Measurements from ENCODE around the gene PAPPA2. TPM values are rescaled to one million over a fixed set of nuclear protein-coding genes. Genes with fewer than 3 reads are reported as not detected.

The PAPPA2 gene
- polyA plus RNA-seq, 1 experiment, result 0.97 TPM

GRCh38 chr1:176692988-176693696, 230.2 kb downstream of the PAPPA2 start:
- no peak for TF ChIP-seq CTCF (IDR thresholded peaks at IDR 0.05; ENCODE audit: insufficient read depth, low read depth, low read length)
- Histone ChIP-seq H3K4me3 (ENCODE audit: low read depth, low read length) (no peak overlapping the region), H3K36me3 (ENCODE audit: control insufficient read depth, insufficient read depth, low read length) (no peaks in the 10 kb centered on the region), H3K27me3 (ENCODE audit: control insufficient read depth, insufficient read depth, low read length) (no peaks in the 10 kb centered on the region)
- DNase-seq (ENCODE audit: low read depth), result no peak
- ChIA-PET CTCF (interaction anchor here (0.9 to 8.9 kb wide), 5 partner anchors 13 to 133 kb away, joined by 3 to 115 read pairs (median 5); no protein-coding TSS in a partner anchor), POLR2A (no interaction called here)

GRCh38 chr1:176693697-176694329, 230.8 kb downstream of the PAPPA2 start:
- Histone ChIP-seq H3K27me3 (ENCODE audit: control insufficient read depth, insufficient read depth, low read length) (no peaks in the 10 kb centered on the region), H3K36me3 (ENCODE audit: control insufficient read depth, insufficient read depth, low read length) (no peaks in the 10 kb centered on the region), H3K4me3 (ENCODE audit: low read depth, low read length) (no peak overlapping the region)
- CTCF ChIA-PET, result interaction anchor here (0.9 to 8.9 kb wide), 4 partner anchors 13 to 134 kb away, joined by 3 to 115 read pairs (median 5); no protein-coding TSS in a partner anchor
- DNase-seq (ENCODE audit: low read depth), result no peak
- no peak for TF ChIP-seq CTCF (IDR thresholded peaks at IDR 0.05; ENCODE audit: insufficient read depth, low read depth, low read length)
- POLR2A ChIA-PET, result no interaction called here

- no peak for DNase-seq (ENCODE audit: low read depth)
- POLR2A ChIA-PET, result no interaction called here
- Histone ChIP-seq H3K36me3 (ENCODE audit: control insufficient read depth, insufficient read depth, low read length) (no peaks in the 10 kb centered on the region), H3K4me3 (ENCODE audit: low read depth, low read length) (no peak overlapping the region), H3K27me3 (ENCODE audit: control insufficient read depth, insufficient read depth, low read length) (no peaks in the 10 kb centered on the region)
- CTCF ChIA-PET, result interaction anchor here (2.7 to 8.9 kb wide), 2 partner anchors 12 to 135 kb away, joined by 7 to 115 read pairs; no protein-coding TSS in a partner anchor
- no peak for TF ChIP-seq CTCF (IDR thresholded peaks at IDR 0.05; ENCODE audit: insufficient read depth, low read depth, low read length)
These were observed 231.7 kb downstream of the PAPPA2 start for GRCh38 chr1:176694713-176695112.

GRCh38 chr1:176696109-176696508, 233.1 kb downstream of the PAPPA2 start:
- ChIA-PET CTCF (interaction anchor here (0.6 to 8.9 kb wide), 3 partner anchors 15 to 1162 kb away, joined by 3 to 115 read pairs (median 3); no protein-coding TSS in a partner anchor), POLR2A (no interaction called here)
- no peak for TF ChIP-seq CTCF (IDR thresholded peaks at IDR 0.05; ENCODE audit: insufficient read depth, low read depth, low read length)
- DNase-seq (ENCODE audit: low read depth), result no peak
- Histone ChIP-seq H3K27me3 (ENCODE audit: control insufficient read depth, insufficient read depth, low read length) (no peaks in the 10 kb centered on the region), H3K4me3 (ENCODE audit: low read depth, low read length) (no peak overlapping the region), H3K36me3 (ENCODE audit: control insufficient read depth, insufficient read depth, low read length) (no peaks in the 10 kb centered on the region)

- Histone ChIP-seq H3K4me3 (ENCODE audit: low read depth, low read length) (no peak overlapping the region), H3K27me3 (ENCODE audit: control insufficient read depth, insufficient read depth, low read length) (no peaks in the 10 kb centered on the region), H3K36me3 (ENCODE audit: control insufficient read depth, insufficient read depth, low read length) (no peaks in the 10 kb centered on the region)
- no peak for TF ChIP-seq CTCF (IDR thresholded peaks at IDR 0.05; ENCODE audit: insufficient read depth, low read depth, low read length)
- ChIA-PET POLR2A (no interaction called here), CTCF (interaction anchor here (0.6 to 8.9 kb wide), 2 partner anchors 137 to 1162 kb away, joined by 3 to 115 read pairs; no protein-coding TSS in a partner anchor)
- no peak for DNase-seq (ENCODE audit: low read depth)
These were observed 233.7 kb downstream of the PAPPA2 start for GRCh38 chr1:176696689-176697088.

Data from BJ (cell line).